NB4 (cell line): ENCODE data around the gene DUSP7.

Source experiments
- DNase-seq: peaks from one replicate; pipeline ENCODE4 v3.0.0; 2010; ENCODE audit warnings: low read depth
- H3K4me3 ChIP-seq: one replicate; pipeline ENCODE4 v1.5.1; 2011; ENCODE audit warnings: mild to moderate bottlenecking, low read depth, low read length, moderate library complexity
- MYC ChIP-seq: IDR thresholded peaks from 2 replicates; pipeline ENCODE4 v1.6.1; 2011; ENCODE audit warnings: low read depth, low read length
- POLR2A ChIP-seq: IDR thresholded peaks from 2 replicates; pipeline ENCODE4 v1.6.1; 2011; ENCODE audit warnings: mild to moderate bottlenecking; ENCODE audit not compliant: insufficient read length; ENCODE audit errors: extremely low read depth
- TF ChIP-seq, protein P1 (sequence below): IDR thresholded peaks from 2 replicates; pipeline ENCODE4 v1.6.1; 2011; ENCODE audit warnings: low read depth, low read length
- TF ChIP-seq, protein P2 (sequence below): IDR thresholded peaks from one replicate; pipeline ENCODE4 v1.5.1; 2012; ENCODE audit warnings: low read depth, low read length

The DUSP7 gene

DNA sequence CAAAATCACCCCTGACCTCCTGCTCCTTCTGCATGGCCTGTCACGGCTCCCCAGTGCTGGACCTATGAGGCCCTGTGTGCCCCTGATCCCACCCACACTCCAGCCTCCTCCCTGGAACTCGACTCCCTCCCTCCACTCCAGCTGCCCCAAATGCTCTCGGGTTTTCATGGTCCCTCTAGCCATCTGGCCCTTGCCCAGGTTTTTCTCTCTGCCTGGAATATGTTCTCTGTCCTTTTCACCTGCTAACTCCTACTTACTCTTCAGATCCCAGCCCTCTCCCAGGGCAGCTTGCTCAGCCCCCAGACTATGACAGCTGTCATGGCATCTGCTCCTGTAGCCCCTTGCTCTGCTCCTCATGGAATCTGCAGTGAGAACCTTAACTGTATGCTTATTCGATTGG is 30.3 kb downstream of the DUSP7 start:
- TF ChIP-seq, protein P1, sequence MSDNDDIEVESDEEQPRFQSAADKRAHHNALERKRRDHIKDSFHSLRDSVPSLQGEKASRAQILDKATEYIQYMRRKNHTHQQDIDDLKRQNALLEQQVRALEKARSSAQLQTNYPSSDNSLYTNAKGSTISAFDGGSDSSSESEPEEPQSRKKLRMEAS, result no peak
- TF ChIP-seq POLR2A (no peak), MYC (no peak)
- TF ChIP-seq, protein P2, sequence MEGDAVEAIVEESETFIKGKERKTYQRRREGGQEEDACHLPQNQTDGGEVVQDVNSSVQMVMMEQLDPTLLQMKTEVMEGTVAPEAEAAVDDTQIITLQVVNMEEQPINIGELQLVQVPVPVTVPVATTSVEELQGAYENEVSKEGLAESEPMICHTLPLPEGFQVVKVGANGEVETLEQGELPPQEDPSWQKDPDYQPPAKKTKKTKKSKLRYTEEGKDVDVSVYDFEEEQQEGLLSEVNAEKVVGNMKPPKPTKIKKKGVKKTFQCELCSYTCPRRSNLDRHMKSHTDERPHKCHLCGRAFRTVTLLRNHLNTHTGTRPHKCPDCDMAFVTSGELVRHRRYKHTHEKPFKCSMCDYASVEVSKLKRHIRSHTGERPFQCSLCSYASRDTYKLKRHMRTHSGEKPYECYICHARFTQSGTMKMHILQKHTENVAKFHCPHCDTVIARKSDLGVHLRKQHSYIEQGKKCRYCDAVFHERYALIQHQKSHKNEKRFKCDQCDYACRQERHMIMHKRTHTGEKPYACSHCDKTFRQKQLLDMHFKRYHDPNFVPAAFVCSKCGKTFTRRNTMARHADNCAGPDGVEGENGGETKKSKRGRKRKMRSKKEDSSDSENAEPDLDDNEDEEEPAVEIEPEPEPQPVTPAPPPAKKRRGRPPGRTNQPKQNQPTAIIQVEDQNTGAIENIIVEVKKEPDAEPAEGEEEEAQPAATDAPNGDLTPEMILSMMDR, result no peak

DNA sequence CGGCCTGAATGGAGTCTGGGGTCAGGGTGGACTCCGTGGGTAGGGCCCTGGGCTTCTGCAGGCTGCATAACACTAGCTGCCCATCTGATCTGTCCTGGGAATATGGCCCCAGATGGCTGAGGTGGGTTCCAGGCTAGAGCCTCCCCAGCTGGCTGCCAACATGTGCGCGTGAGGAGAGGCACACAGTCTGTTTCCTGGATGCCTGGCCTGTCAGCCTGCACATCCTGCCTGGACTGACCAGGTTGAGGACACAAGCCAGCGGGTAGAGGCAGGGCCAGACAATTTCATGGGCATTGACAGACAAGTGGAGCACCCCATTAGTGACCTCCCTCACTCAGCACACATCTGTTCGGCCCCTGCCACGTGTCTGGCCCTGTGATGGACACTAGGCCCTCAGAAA is 30.9 kb downstream of the DUSP7 start:
- no peak for TF ChIP-seq POLR2A
- TF ChIP-seq, protein P1, result no peak
- TF ChIP-seq, protein P2, result no peak
- no peak for TF ChIP-seq MYC
- no peak for DNase-seq

More for the DNA sequence above, 30.3 kb downstream of the DUSP7 start:
- DNase-seq, result no peak
- no peak overlapping the region for H3K4me3 ChIP-seq

DNA sequence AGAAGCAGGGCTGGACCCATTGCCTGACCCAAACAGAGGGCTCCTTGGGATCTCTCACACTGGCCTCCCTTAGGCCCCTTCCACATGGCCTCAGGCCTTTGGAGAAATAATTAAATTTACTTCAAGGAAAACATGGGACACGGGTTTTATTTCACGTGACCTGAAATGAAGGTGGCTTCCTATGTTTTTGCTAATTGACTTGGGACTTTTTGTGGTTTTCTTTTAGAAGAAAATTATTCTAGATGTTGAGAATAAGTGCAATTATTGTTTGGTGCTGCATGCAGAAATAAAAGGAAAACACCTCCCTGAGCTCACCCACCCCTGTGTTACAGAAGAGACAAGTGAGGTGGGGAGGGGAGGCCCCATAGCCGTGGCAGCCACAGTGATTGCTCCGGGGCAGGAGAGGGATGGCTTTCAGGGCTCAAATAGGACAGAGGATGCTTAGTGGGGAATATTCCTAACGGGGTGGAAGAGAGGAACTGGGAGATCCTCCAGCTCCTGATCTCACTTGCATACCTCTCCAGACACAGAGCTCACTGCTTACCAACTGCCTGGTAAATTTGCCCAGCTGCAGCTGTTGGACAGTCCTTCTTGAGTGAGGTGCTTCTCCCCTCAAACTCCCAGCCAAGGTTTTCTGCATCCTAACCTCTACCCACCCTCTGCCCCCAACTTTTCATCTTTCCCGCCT is 31.5 kb downstream of the DUSP7 start:
- no peak overlapping the region for H3K4me3 ChIP-seq
- no peak for TF ChIP-seq MYC
- TF ChIP-seq POLR2A, result no peak
- TF ChIP-seq, protein P1, result no peak
- no peak for DNase-seq

More for the DNA sequence above, 30.9 kb downstream of the DUSP7 start:
- no peak overlapping the region for H3K4me3 ChIP-seq

DNA sequence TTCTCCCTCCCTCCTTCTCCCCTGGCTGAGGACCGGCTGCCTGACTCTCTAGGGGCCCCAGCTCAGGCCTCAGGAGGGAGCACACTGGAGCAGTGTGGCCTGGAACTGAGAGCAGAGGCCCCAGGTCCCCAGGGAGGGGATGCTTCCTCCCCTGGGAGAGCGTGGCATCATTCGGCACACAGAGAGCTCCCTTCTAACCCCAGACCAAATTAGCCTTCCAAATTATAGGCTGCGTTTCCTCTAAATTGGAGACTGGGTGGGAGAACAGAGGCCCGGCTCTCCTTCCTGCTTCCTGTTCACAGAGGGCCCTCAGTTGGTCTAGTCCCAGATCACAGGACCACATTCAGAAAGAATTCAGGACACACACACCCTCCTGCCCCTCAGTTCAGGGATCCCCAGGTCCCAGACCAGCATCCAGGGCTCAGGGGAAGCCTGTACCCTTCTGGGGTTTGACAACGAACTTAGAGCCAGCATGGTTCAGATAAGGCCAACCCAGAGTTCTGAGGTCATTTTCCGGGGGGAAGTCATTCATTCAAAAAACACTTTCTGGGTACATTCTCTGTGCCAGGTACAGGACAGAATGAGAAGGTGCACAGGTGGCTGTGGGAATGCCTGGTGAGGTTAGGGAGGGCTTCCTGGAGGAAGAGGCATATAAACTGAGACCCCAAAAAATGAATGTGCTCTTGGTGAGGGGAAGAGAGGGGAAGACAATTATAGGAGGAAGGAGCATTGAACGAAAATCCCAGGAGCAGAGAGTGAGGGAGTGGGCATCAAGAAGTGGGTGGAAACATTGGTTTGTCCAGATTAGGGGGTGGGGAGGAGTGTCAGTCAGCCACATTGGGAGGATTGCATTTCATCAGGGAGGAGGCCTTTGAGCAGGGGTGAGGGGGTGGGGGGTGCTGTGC is 32.3 kb downstream of the DUSP7 start:
- peak; percentile 93 for DNase-seq

DNA sequence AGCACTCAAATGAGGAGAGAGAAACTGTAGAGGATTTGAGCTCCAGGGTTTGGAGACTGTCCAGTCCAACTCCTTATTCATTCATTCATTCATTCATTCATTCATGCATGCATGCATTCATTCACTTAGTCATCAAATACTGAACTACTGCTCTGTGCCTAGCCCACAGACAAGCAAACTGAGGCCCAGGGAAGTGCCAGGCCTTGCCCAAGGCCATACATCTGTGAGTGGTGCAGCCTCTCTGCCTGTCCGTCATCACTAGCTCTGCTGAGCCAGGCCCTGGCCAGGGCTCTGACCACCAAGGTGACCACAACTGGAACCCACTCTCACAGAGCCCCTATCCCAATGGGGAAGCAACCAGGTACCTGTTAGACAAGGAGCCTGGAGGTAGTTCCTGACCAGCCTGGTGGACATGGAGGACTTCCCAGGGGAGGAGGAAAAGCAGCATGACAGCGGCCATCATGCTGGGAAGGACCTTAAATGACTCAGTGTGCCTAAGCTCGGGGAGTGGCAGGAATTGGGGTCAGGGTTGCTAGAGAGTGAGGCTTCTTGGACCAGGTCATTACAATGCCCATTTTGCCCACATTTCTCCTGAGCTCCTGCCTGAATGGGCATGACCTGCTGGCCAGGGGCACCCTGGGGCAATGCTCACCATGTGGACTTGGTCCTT is 33.1 kb downstream of the DUSP7 start:
- no peak for DNase-seq
- TF ChIP-seq, protein P1, result no peak
- no peak for TF ChIP-seq MYC
- no peak for TF ChIP-seq POLR2A
- TF ChIP-seq, protein P2, result no peak
- no peak overlapping the region for H3K4me3 ChIP-seq

More for the DNA sequence above, 32.3 kb downstream of the DUSP7 start:
- H3K4me3 ChIP-seq, result no peak overlapping the region
- TF ChIP-seq MYC, result no peak
- no peak for TF ChIP-seq POLR2A
- TF ChIP-seq, protein P1, result no peak
- TF ChIP-seq, protein P2, result no peak
